Measurements from ENCODE around the gene OR8J1. TPM values are rescaled to one million over a fixed set of nuclear protein-coding genes. Genes with fewer than 3 reads are reported as not detected.

The OR8J1 gene
- total RNA-seq, 1 donor from 2014 or later, result not detected

GRCh38 chr11:56331861-56332491 lies 22.1 kb upstream of the OR8J1 start:
- H3K4me1 Mint-ChIP-seq (ENCODE audit: low read depth, unreplicated experiment), result peaks cover 9% of the 10 kb centered on the region
- H3K9me3 ChIP-seq (ENCODE audit: insufficient read depth, low read depth, low read length), result no peaks in the 10 kb centered on the region
- no peak overlapping the region for H3K27ac ChIP-seq (ENCODE audit: low read depth, low read length)
- H3K79me2 ChIP-seq (ENCODE audit: insufficient read depth, low read length), result no peaks in the 10 kb centered on the region
- no peak overlapping the region for H3K4me3 ChIP-seq (ENCODE audit: insufficient read depth, low read depth, low read length)
- FAIRE-seq (no peak), DNase-seq (ENCODE audit: low read depth) (no peak)
- no peaks in the 10 kb centered on the region for H3K27me3 Mint-ChIP-seq (ENCODE audit: low read depth, unreplicated experiment)
- H3K36me3 Mint-ChIP-seq (ENCODE audit: low read depth, unreplicated experiment), result peaks cover 2% of the 10 kb centered on the region
- no peaks in the 10 kb centered on the region for H3K9me3 Mint-ChIP-seq (ENCODE audit: unreplicated experiment)
- no peak overlapping the region for H3K9ac ChIP-seq (ENCODE audit: low read length)
- H3K4me1 ChIP-seq (ENCODE audit: insufficient read depth, low read length), result no peaks in the 10 kb centered on the region
- no peak overlapping the region for H3K4me3 Mint-ChIP-seq (ENCODE audit: unreplicated experiment)
- no peak overlapping the region for H3K4me2 ChIP-seq (ENCODE audit: low read length)
- H3K36me3 ChIP-seq (ENCODE audit: insufficient read depth, low read length), result no peaks in the 10 kb centered on the region
- no peaks in the 10 kb centered on the region for H4K20me1 ChIP-seq (ENCODE audit: insufficient read depth, low read length)
- TF ChIP-seq CTCF (IDR thresholded peaks at IDR 0.05; ENCODE audit: insufficient read depth, low read depth, low read length), result no peak
- no peak for TF ChIP-seq EZH2 (IDR thresholded peaks at IDR 0.05; ENCODE audit: insufficient read depth, low read length)
- H3K27me3 ChIP-seq (ENCODE audit: insufficient read depth, low read length), result no peaks in the 10 kb centered on the region
- H2AFZ ChIP-seq (ENCODE audit: low read depth, low read length), result no peak overlapping the region
- H3K27ac Mint-ChIP-seq (ENCODE audit: unreplicated experiment), result no peak overlapping the region

GRCh38 chr11:56333156-56333555 lies 20.9 kb upstream of the OR8J1 start:
- Histone ChIP-seq H3K9ac (ENCODE audit: low read length) (no peak overlapping the region), H3K9me3 (ENCODE audit: insufficient read depth, low read depth, low read length) (no peaks in the 10 kb centered on the region), H3K36me3 (ENCODE audit: insufficient read depth, low read length) (no peaks in the 10 kb centered on the region), H3K4me1 (ENCODE audit: insufficient read depth, low read length) (no peaks in the 10 kb centered on the region), H3K27ac (ENCODE audit: low read depth, low read length) (no peak overlapping the region), H3K4me3 (ENCODE audit: insufficient read depth, low read depth, low read length) (no peak overlapping the region), H3K79me2 (ENCODE audit: insufficient read depth, low read length) (no peaks in the 10 kb centered on the region), H3K27me3 (ENCODE audit: insufficient read depth, low read length) (no peaks in the 10 kb centered on the region), H4K20me1 (ENCODE audit: insufficient read depth, low read length) (no peaks in the 10 kb centered on the region), H2AFZ (ENCODE audit: low read depth, low read length) (no peak overlapping the region), H3K4me2 (ENCODE audit: low read length) (no peak overlapping the region)
- no peak for TF ChIP-seq EZH2 (IDR thresholded peaks at IDR 0.05; ENCODE audit: insufficient read depth, low read length)
- Mint-ChIP-seq H3K4me3 (ENCODE audit: unreplicated experiment) (no peak overlapping the region), H3K27me3 (ENCODE audit: low read depth, unreplicated experiment) (no peaks in the 10 kb centered on the region), H3K9me3 (ENCODE audit: unreplicated experiment) (no peaks in the 10 kb centered on the region), H3K27ac (ENCODE audit: unreplicated experiment) (no peak overlapping the region), H3K4me1 (ENCODE audit: low read depth, unreplicated experiment) (peaks cover 9% of the 10 kb centered on the region), H3K36me3 (ENCODE audit: low read depth, unreplicated experiment) (peaks cover 2% of the 10 kb centered on the region)
- DNase-seq (ENCODE audit: low read depth) (no peak), FAIRE-seq (no peak)

- Histone ChIP-seq H3K4me3 (ENCODE audit: insufficient read depth, low read depth, low read length) (no peak overlapping the region), H3K9ac (ENCODE audit: low read length) (no peak overlapping the region), H3K27ac (ENCODE audit: low read depth, low read length) (no peak overlapping the region), H3K36me3 (ENCODE audit: insufficient read depth, low read length) (no peaks in the 10 kb centered on the region), H2AFZ (ENCODE audit: low read depth, low read length) (no peak overlapping the region), H3K4me1 (ENCODE audit: insufficient read depth, low read length) (no peaks in the 10 kb centered on the region), H3K4me2 (ENCODE audit: low read length) (no peak overlapping the region), H3K79me2 (ENCODE audit: insufficient read depth, low read length) (no peaks in the 10 kb centered on the region), H3K27me3 (ENCODE audit: insufficient read depth, low read length) (no peaks in the 10 kb centered on the region), H3K9me3 (ENCODE audit: insufficient read depth, low read depth, low read length) (no peaks in the 10 kb centered on the region), H4K20me1 (ENCODE audit: insufficient read depth, low read length) (no peaks in the 10 kb centered on the region)
- Mint-ChIP-seq H3K27ac (ENCODE audit: unreplicated experiment) (no peak overlapping the region), H3K27me3 (ENCODE audit: low read depth, unreplicated experiment) (no peaks in the 10 kb centered on the region), H3K4me3 (ENCODE audit: unreplicated experiment) (no peak overlapping the region), H3K4me1 (ENCODE audit: low read depth, unreplicated experiment) (no peaks in the 10 kb centered on the region), H3K36me3 (ENCODE audit: low read depth, unreplicated experiment) (no peaks in the 10 kb centered on the region), H3K9me3 (ENCODE audit: unreplicated experiment) (no peaks in the 10 kb centered on the region)
- TF ChIP-seq EZH2 (IDR thresholded peaks at IDR 0.05; ENCODE audit: insufficient read depth, low read length) (no peak), CTCF (IDR thresholded peaks at IDR 0.05; ENCODE audit: insufficient read depth, low read depth, low read length) (no peak)
- DNase-seq (ENCODE audit: low read depth), result no peak
- no peak for FAIRE-seq
Measured at GRCh38 chr11:56340289-56340688, 13.8 kb upstream of the OR8J1 start.

Data from astrocyte (in vitro differentiated cells and primary cell).